Measurements from ENCODE around the gene VBP1.

DNA sequence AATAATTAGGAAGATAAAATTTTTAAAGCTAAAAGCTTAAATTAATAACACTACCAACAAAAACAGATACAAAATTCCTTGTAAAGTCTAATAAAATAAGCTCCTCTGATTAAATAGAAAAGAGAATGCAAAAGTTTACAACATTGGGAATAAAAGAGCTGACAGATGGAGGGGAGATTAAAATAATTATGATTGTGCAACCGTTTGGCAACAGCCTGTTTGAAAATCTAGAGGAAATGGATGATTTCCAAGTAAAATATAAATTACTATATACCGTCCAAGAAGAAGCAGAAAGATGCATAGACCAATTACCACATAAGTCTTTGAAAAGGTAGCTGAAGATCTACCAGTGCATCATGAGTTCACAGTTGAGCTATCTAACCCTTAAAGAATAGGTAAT lies 46.4 kb upstream of the VBP1 start:
- TF ChIP-seq, protein P1, sequence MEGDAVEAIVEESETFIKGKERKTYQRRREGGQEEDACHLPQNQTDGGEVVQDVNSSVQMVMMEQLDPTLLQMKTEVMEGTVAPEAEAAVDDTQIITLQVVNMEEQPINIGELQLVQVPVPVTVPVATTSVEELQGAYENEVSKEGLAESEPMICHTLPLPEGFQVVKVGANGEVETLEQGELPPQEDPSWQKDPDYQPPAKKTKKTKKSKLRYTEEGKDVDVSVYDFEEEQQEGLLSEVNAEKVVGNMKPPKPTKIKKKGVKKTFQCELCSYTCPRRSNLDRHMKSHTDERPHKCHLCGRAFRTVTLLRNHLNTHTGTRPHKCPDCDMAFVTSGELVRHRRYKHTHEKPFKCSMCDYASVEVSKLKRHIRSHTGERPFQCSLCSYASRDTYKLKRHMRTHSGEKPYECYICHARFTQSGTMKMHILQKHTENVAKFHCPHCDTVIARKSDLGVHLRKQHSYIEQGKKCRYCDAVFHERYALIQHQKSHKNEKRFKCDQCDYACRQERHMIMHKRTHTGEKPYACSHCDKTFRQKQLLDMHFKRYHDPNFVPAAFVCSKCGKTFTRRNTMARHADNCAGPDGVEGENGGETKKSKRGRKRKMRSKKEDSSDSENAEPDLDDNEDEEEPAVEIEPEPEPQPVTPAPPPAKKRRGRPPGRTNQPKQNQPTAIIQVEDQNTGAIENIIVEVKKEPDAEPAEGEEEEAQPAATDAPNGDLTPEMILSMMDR (IDR thresholded peaks at IDR 0.05), result no peak
- TF ChIP-seq POLR2AphosphoS5 (IDR thresholded peaks at IDR 0.05) (no peak), POLR2A (IDR thresholded peaks at IDR 0.05) (no peak)
